ENCODE measurements around the gene MARK1.

MARK1 gene

GRCh38 chr1:220573836-220574235 lies 45.9 kb downstream of the MARK1 start:
- H3K27ac ChIP-seq = no peak overlapping the region
- H3K4me1 ChIP-seq = no peaks in the 10 kb centered on the region
- no peak for TF ChIP-seq CTCF (IDR thresholded peaks at IDR 0.05)
- no peaks in the 10 kb centered on the region for H3K79me2 ChIP-seq
- no peak overlapping the region for H3K4me2 ChIP-seq (ENCODE audit: low read length)
- H3K27me3 ChIP-seq (ENCODE audit: control insufficient read depth, insufficient read depth, low read length) = no peaks in the 10 kb centered on the region
- no peak overlapping the region for H2AFZ ChIP-seq
- no peaks in the 10 kb centered on the region for H3K9me3 ChIP-seq (ENCODE audit: control insufficient read depth, low read length)
- H3K4me3 ChIP-seq (ENCODE audit: low read depth, low read length) = no peak overlapping the region
- H3K36me3 ChIP-seq (ENCODE audit: control insufficient read depth, insufficient read depth, low read length) = no peaks in the 10 kb centered on the region
- no peak overlapping the region for H3K9ac ChIP-seq

- Histone ChIP-seq H3K4me1 (no peaks in the 10 kb centered on the region), H3K4me3 (ENCODE audit: low read depth, low read length) (no peak overlapping the region)
These were observed 48.0 kb downstream of the MARK1 start for GRCh38 chr1:220575718-220576497.

GRCh38 chr1:220577926-220578325 lies 50.0 kb downstream of the MARK1 start:
- no peaks in the 10 kb centered on the region for H3K36me3 ChIP-seq (ENCODE audit: control insufficient read depth, insufficient read depth, low read length)
- H3K4me3 ChIP-seq (ENCODE audit: low read depth, low read length) = no peak overlapping the region
- H3K9me3 ChIP-seq (ENCODE audit: control insufficient read depth, low read length) = no peaks in the 10 kb centered on the region
- no peaks in the 10 kb centered on the region for H3K79me2 ChIP-seq
- TF ChIP-seq CTCF (IDR thresholded peaks at IDR 0.05) = no peak
- H3K27ac ChIP-seq = no peak overlapping the region
- no peak overlapping the region for H3K9ac ChIP-seq
- no peaks in the 10 kb centered on the region for H3K4me1 ChIP-seq
- H3K4me2 ChIP-seq (ENCODE audit: low read length) = no peak overlapping the region
- H2AFZ ChIP-seq = no peak overlapping the region
- H3K27me3 ChIP-seq (ENCODE audit: control insufficient read depth, insufficient read depth, low read length) = no peaks in the 10 kb centered on the region

More at GRCh38 chr1:220575718-220576497, 48.0 kb downstream of the MARK1 start:
- Histone ChIP-seq H3K79me2 (no peaks in the 10 kb centered on the region), H3K27ac (no peak overlapping the region), H3K4me2 (ENCODE audit: low read length) (no peak overlapping the region), H3K27me3 (ENCODE audit: control insufficient read depth, insufficient read depth, low read length) (no peaks in the 10 kb centered on the region), H3K36me3 (ENCODE audit: control insufficient read depth, insufficient read depth, low read length) (no peaks in the 10 kb centered on the region), H2AFZ (no peak overlapping the region), H3K9ac (no peak overlapping the region), H3K9me3 (ENCODE audit: control insufficient read depth, low read length) (no peaks in the 10 kb centered on the region)
- no peak for TF ChIP-seq CTCF (IDR thresholded peaks at IDR 0.05)

GRCh38 chr1:220579317-220579716 lies 51.4 kb downstream of the MARK1 start:
- no peaks in the 10 kb centered on the region for H3K4me1 ChIP-seq
- H3K9ac ChIP-seq = no peak overlapping the region
- no peaks in the 10 kb centered on the region for H3K27me3 ChIP-seq (ENCODE audit: control insufficient read depth, insufficient read depth, low read length)
- no peak overlapping the region for H3K4me2 ChIP-seq (ENCODE audit: low read length)
- H3K4me3 ChIP-seq (ENCODE audit: low read depth, low read length) = no peak overlapping the region
- H2AFZ ChIP-seq = no peak overlapping the region
- TF ChIP-seq CTCF (IDR thresholded peaks at IDR 0.05) = no peak
- H3K27ac ChIP-seq = no peak overlapping the region
- H3K9me3 ChIP-seq (ENCODE audit: control insufficient read depth, low read length) = no peaks in the 10 kb centered on the region
- no peaks in the 10 kb centered on the region for H3K79me2 ChIP-seq
- H3K36me3 ChIP-seq (ENCODE audit: control insufficient read depth, insufficient read depth, low read length) = no peaks in the 10 kb centered on the region

GRCh38 chr1:220592714-220593113 lies 64.8 kb downstream of the MARK1 start:
- Histone ChIP-seq H3K79me2 (no peaks in the 10 kb centered on the region), H3K4me3 (ENCODE audit: low read depth, low read length) (no peak overlapping the region), H3K36me3 (ENCODE audit: control insufficient read depth, insufficient read depth, low read length) (no peaks in the 10 kb centered on the region)

More at GRCh38 chr1:220592714-220593113, 64.8 kb downstream of the MARK1 start:
- no peak for TF ChIP-seq CTCF (IDR thresholded peaks at IDR 0.05)
- no peak overlapping the region for H3K4me2 ChIP-seq (ENCODE audit: low read length)
- H2AFZ ChIP-seq = no peak overlapping the region
- H3K9ac ChIP-seq = no peak overlapping the region
- H3K4me1 ChIP-seq = no peaks in the 10 kb centered on the region
- no peaks in the 10 kb centered on the region for H3K27me3 ChIP-seq (ENCODE audit: control insufficient read depth, insufficient read depth, low read length)
- H3K9me3 ChIP-seq (ENCODE audit: control insufficient read depth, low read length) = no peaks in the 10 kb centered on the region
- no peak overlapping the region for H3K27ac ChIP-seq

All from parathyroid adenoma (tissue), 2 donors.